A204.1 (cell line): ENCODE results near the gene ACSL1.

Experiments used
- FAIRE-seq: peaks from 2 replicates; lab custom pipeline; 2012; peaks lifted over from hg19 to GRCh38; lab: Jason Lieb, UNC

Gene ACSL1

GRCh38 chr4:184812199-184812542, 13.6 kb downstream of the ACSL1 start:
- FAIRE-seq, result no peak

GRCh38 chr4:184811526-184812198, 14.1 kb downstream of the ACSL1 start:
- FAIRE-seq, result no peak

GRCh38 chr4:184810720-184811119, 15.0 kb downstream of the ACSL1 start:
- FAIRE-seq, result no peak

- no peak for FAIRE-seq
These were observed 17.1 kb downstream of the ACSL1 start for GRCh38 chr4:184808713-184809050.

- no peak for FAIRE-seq
These were observed 17.7 kb downstream of the ACSL1 start for GRCh38 chr4:184807797-184808712.

- no peak for FAIRE-seq
These were observed 18.5 kb downstream of the ACSL1 start for GRCh38 chr4:184807256-184807655.

- FAIRE-seq, result no peak
These were observed 19.1 kb downstream of the ACSL1 start for GRCh38 chr4:184806711-184807110.

GRCh38 chr4:184806229-184806550, 19.6 kb downstream of the ACSL1 start:
- FAIRE-seq, result no peak

GRCh38 chr4:184805462-184806228, 20.1 kb downstream of the ACSL1 start:
- no peak for FAIRE-seq

GRCh38 chr4:184804621-184805020, 21.1 kb downstream of the ACSL1 start:
- FAIRE-seq, result no peak

GRCh38 chr4:184803874-184804273, 21.9 kb downstream of the ACSL1 start:
- FAIRE-seq, result no peak

GRCh38 chr4:184803133-184803532, 22.6 kb downstream of the ACSL1 start:
- no peak for FAIRE-seq

- no peak for FAIRE-seq
These were observed 23.1 kb downstream of the ACSL1 start for GRCh38 chr4:184802697-184803015.

GRCh38 chr4:184801781-184802696, 23.7 kb downstream of the ACSL1 start:
- no peak for FAIRE-seq

- FAIRE-seq, result no peak
These were observed 27.3 kb downstream of the ACSL1 start for GRCh38 chr4:184798504-184798903.

GRCh38 chr4:184796906-184797305, 28.9 kb downstream of the ACSL1 start:
- no peak for FAIRE-seq

- FAIRE-seq, result no peak
These were observed 30.4 kb downstream of the ACSL1 start for GRCh38 chr4:184795214-184795844.

- FAIRE-seq, result no peak
These were observed 31.3 kb downstream of the ACSL1 start for GRCh38 chr4:184794470-184794869.

GRCh38 chr4:184793735-184794355, 31.9 kb downstream of the ACSL1 start:
- FAIRE-seq, result no peak

- FAIRE-seq, result no peak
These were observed 32.7 kb downstream of the ACSL1 start for GRCh38 chr4:184792950-184793555.

- FAIRE-seq, result no peak
These were observed 33.4 kb downstream of the ACSL1 start for GRCh38 chr4:184792334-184792733.
